ENCODE results near the gene CALCOCO2.

Gene CALCOCO2

GRCh38 chr17:48909783-48910182 is 78.9 kb downstream of the CALCOCO2 start:
- Histone ChIP-seq H3K4me1 (ENCODE audit: control insufficient read depth in 1 of 2, insufficient read depth in 1 of 2, low read depth in 1 of 2, low read length in 1 of 2) (peaks cover 24 to 31% of the 10 kb centered on the region in 2 experiments), H3K4me3 (ENCODE audit: low read depth in 1 of 2, low read length in 1 of 2) (no peak overlapping the region), H3K36me3 (peaks cover 36% of the 10 kb centered on the region), H3K27ac (peak overlapping the region; percentile 93), H3K9me3 (no peaks in the 10 kb centered on the region), H3K27me3 (no peaks in the 10 kb centered on the region)
- TF ChIP-seq CTCF (IDR thresholded peaks at IDR 0.05): no peak

- Histone ChIP-seq H3K4me1 (ENCODE audit: control insufficient read depth in 1 of 2, insufficient read depth in 1 of 2, low read depth in 1 of 2, low read length in 1 of 2) (peaks cover 24 to 31% of the 10 kb centered on the region in 2 experiments), H3K4me3 (ENCODE audit: low read depth in 1 of 2, low read length in 1 of 2) (no peak overlapping the region), H3K27ac (no peak overlapping the region)
Observed at GRCh38 chr17:48910370-48910769, 79.5 kb downstream of the CALCOCO2 start.

GRCh38 chr17:48912476-48912875 is 81.6 kb downstream of the CALCOCO2 start:
- Histone ChIP-seq H3K4me3 (ENCODE audit: low read depth in 1 of 2, low read length in 1 of 2) (no peak overlapping the region), H3K9me3 (no peaks in the 10 kb centered on the region), H3K27me3 (no peaks in the 10 kb centered on the region), H3K36me3 (peaks cover 61% of the 10 kb centered on the region), H3K4me1 (ENCODE audit: control insufficient read depth in 1 of 2, insufficient read depth in 1 of 2, low read depth in 1 of 2, low read length in 1 of 2) (peaks cover 23 to 30% of the 10 kb centered on the region in 2 experiments), H3K27ac (no peak overlapping the region)
- no peak for TF ChIP-seq CTCF (IDR thresholded peaks at IDR 0.05)

More at GRCh38 chr17:48910370-48910769, 79.5 kb downstream of the CALCOCO2 start:
- Histone ChIP-seq H3K9me3 (no peaks in the 10 kb centered on the region), H3K36me3 (peaks cover 41% of the 10 kb centered on the region), H3K27me3 (no peaks in the 10 kb centered on the region)
- no peak for TF ChIP-seq CTCF (IDR thresholded peaks at IDR 0.05)
